DMS153 (cell line): Measurements from ENCODE around the gene LRRC75B.

Source experiments
- DNase-seq: peaks from one replicate; lab custom pipeline; 2025; lab: John Stamatoyannopoulos, UW

LRRC75B gene

DNA sequence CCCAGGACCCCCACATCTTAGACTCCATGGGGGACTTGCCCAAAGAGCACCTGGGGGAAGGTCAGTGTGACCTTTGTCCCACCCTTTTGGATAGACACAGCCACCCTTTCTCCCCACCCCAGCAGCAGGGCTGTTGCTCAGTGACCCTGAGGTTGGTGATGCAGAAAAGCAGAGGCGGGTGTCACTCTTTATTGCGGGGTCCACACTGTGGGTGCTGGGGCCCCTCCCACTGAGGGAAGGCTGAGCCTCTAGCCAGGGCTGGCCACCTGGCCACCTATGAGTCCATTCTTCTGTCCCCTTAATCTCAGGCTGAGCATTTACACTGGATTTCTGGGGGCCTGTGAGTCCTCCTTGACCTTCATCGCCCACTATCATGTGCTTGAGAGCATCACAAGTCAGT, 7.4 kb downstream of the LRRC75B start:
- DNase-seq, result no peak

DNA sequence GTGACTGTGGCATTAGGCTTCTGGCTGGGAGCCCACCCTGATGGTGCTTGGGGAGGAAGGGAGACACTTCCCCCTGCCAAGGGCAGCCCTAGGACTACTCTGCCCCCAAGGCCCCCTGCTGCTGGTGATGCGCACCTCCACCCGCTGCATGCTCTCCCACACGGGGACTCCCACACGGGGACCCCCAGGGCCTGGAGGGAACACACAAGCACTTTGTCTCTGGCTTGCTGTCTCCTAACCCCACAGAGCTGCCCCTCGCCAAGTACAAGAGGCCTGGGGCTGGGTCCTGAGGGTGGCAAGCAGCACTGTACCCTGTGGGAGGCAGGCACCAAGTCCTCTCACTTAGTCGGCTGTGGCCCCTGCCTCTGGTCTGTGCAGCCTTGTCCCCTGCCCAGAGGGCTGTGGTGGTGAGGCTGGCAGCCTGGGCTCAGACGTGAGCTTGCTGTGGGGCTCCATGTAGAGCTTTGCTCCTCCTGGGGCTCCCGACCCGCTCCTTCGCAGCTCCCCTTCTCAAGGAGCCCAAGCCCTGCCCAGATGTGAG, 7.9 kb downstream of the LRRC75B start:
- DNase-seq, result no peak

DNA sequence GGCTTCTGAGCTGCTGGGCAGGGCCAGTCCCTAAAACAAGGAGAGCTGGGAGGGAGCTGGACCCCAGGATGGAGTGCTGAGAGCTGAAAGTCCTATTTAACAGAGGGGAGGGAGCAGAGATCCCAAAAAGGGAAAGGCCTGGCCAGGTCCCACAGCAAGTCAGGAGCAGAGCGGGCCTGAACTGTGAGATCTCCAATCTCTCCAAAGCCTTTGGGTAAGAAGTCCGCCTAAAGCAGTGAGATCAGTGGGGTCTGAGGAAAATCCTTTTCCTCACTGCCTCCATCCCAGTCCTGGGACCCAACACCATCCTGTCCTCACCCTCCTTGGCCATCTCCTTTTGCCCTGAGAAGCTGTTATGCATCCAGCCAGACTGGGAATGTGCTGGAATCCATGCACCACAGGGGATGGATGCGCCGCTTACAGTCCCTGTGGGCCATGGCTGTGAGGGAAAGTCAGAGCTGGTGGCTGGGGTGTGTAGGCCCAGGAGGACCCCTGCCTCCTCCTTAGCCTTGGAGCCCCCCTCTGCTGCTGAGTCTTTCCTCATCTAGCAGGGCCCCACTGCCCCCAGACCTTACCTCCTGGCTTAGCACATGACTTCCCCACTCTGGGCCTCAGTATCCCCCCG, 8.6 kb downstream of the LRRC75B start:
- DNase-seq, result no peak

DNA sequence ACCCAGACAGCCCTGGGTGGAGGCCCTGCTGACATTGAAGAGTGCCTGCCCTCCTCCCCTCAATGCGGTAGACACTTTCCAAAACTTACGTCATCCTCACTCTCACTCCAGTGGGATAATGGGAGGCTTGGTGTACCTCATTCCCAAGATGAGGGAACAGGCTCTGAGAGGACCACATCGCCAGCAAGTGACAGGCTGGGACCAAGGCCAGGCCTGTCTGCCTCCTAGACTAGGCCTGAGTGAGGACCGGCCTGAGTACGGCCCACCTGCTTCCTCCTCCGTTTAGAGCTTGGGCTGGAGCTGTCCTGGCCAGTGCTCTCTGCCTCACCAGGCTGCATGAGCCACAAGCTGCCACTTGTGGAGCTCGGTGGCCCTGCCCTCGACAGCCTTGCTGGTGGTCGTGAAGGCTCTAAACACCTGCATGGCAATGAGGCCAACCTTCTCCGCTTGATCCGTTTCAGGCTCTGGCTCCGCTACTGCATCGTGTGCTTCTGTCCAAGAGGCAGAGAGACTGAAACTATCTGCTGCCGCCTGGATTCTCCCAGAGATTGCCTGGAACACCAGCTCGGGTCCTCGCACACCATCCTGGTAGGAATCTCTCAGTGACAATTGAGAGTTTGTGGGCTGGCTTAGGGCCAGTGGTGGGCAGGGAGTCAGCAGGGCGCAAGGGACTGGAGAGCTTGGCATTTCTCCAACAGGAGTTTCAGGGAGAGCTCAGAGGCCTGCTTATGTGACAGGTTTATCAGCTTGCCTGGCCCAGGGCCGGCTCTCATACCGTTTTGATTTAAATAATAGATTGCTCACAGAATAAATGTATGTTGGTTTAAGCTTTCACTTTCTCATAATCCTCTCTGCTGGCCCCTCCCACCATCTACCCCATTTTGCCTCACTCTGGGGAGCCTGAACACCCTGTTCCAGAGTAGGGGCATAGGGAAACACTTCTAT, 9.4 kb downstream of the LRRC75B start:
- peak; percentile 69 for DNase-seq

DNA sequence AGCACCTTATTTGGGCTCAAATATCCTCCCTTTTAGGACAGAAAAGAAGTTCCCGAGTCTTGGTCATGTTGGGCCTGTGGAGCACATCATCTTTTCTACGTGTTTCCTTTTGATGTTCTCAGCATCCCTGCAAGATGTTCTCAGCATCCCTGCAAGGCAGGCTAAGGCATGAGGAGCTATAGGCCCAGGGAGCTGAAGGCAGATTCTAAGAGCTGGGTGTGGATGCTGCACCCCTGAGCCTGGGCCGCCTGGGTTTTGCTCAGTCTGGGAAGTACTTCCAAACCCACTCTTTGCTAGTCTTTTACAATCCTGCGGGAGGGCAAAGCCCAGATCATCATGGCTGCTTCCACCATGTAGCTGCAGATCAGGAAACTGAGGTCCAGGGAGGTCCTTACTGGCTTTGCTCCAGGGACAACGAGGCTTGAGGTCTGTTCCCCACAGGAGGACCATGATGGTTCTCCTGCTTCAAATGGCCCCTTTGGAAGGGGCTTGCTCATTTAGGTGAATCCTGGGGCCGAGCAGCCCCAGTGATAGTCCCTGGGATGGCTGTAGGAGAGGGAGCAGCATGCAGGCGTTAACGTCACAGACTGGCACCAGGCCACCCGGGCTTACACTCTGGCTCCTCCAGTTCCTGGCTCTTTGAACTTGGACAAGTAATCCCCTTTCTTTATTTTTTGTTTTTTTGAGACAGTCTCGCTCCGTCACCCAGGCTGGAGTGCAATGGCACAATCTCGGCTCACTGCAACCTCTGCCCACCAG, 10.6 kb downstream of the LRRC75B start:
- no peak for DNase-seq

DNA sequence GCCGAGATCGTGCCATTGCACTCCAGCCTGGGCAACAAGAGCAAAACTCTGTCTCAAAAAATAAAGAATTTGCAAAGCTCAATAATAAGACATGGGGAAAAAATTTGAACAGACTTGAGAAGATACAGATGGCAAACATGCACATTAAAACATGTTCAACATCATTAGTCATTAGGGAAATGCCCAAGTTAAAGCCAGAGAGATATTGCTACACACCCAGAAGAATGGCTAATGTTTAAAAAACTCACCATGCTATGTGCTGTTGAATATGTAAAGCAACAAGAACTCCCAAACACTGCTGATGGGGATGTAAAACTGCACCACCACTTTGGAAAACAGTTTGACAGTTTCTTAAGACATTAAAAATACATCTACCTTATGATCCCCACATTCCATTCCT, 12.6 kb downstream of the LRRC75B start:
- DNase-seq, result no peak

DNA sequence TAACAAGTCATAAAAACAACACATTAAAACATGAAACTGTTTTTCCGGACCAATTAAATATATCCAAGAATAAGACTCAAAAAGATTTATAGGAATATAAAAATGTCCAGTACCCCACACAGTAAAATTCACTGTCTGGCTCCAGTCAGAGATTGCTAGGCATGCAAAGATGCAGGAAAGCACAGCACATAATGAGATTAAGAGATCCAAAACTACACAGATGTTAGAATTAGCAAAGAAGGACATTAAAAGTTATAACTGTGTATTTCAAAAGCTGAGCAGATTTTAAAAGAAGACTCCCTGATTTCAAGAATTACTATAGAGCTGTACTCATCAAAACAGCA, 13.6 kb downstream of the LRRC75B start:
- DNase-seq, result no peak

DNA sequence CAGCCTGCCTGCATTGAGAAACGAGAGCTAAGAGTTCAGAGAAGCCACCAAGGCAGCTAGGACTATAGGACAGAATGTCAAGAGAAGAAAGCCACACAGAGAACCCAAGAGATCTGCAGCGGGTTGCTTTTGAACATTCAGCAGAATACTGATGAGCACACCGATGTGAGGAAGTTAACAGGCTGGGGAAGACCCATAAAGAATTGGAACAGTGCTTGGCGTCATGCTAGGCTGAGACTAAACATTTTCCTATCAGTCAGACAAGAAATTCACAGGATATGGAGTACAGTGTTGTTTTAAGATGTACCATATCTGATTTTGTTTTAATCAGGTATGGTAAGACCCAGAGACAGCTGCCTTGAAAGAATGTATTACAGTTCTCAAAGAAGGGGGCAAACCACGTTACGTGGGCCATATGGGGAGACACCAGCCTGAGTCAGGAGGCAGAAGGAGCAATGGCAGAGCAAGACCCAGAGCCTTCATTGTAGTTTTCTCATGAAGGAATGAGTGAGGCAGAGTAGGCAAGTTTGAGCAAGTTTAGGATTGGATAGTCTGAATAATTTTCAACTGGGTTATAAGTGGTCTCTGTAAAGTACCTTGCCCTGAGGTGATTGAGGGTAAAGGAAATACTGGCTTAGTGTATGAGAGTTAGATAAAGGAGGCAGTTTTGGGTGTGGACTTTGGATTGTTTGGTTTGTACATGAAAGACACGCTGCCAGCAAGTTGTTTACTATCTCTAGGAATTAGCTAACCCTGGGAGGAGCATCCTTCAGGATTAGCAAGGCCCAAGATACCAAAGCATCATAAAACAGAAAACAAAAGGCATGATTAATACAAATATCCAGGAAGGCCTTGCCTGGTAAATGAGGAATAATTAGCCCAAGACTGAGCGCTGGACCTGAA, 14.3 kb downstream of the LRRC75B start:
- peak; percentile 34 for DNase-seq

DNA sequence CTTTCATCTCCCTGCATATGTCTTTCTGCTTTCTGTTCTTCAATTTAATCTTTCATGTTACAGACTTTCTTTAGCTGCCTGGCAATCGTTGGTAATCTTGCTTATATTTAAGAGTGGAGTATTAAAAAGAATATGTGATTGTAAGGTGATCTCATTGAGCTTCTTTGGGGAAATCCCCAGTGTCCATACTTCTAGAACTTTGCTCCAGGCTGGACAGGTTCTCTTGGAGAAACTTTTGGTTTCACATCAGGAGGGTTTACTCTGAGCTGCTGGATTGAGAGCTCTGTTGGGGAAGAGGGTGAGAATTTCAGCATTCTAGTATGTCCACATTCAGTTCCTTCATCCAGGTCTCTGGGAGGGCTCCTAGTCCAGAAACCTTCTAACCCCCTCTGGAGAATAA, 16.1 kb downstream of the LRRC75B start:
- DNase-seq, result no peak

DNA sequence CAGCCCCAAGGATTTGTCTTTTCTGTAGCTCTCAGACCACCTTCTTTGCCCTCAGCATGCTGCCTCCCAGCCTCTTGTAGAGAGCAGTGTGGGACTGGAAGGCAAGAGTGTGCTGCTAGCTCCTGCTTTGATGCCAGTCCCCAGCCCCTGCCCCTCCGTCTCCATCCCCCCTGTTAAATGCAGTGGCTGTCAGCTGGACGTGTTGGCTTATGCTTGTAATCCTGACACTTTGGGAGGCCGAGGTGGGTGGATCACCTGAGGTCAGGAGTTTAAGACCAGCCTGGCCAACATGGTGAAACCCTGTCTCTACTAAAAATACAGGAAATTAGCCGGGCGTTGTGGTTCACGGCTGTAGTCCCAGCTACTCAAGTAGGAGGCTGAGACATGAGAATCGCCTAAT, 21.6 kb downstream of the LRRC75B start:
- no peak for DNase-seq

DNA sequence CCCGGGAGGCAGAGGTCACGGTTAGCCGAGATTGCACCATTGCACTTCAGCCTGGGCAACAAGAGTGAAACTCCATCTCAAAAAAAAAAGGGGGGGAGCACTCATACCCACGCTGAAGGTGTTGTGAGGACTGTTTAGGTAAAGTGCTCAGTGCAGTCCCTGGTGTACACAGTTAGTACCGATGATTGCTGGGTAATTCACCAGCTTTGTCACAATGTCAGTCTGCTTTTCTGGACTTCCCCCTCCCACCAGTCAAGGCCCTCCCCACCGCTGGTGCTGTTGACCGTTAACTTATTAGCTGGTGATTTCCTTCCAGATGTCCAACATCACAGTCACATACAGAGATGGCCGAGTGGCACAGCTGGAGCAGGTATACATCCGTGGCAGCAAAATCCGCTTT, 25.2 kb downstream of the LRRC75B start:
- DNase-seq, result no peak

DNA sequence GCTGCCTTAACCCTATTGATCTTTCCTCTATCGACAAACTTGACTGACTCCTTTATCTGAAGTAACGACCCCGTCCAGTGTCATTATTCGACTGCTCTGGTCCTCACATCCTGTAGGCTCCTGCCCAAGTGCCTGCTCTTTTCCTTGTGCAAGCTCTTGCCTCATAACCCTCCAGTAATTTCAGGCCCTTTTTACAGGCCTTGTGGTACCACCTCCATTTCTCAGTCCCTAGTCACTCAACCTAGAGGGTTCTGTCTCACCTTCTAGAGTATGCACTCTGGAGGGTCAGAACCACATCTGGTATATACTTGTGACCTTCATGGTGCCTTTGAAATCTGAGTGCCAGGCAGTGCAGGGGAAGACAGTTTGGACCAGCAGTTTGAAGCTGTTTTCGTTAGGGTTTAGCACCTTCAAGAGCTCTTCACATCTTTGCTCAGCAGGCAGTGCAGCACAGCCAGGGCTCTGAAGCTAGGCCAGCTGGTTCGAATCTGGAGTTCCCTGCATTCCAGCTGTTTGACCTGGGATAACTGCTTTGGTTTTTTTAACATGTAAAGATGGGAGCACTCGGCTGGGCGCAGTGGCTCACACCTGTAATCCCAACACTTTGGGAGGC, 25.9 kb downstream of the LRRC75B start:
- no peak for DNase-seq

DNA sequence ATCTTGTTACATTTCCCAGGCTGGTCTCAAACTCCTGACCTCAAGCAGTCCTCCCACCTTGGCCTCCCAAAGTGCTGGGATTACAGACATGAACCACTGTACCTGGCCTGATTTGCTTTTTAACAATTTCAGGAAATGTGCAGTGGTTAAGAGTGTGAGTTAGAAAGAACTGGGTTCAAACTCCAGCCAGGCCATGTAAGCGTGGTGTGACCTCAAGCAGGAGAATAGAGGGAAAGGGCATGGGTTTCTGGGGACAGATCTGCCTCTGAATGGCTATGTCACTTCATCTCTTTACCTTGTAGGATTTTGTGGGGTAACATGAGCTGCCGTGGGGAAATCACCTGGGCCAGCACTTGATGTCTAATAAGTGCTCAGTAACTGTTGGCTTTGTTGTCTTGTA, 27.8 kb downstream of the LRRC75B start:
- no peak for DNase-seq

DNA sequence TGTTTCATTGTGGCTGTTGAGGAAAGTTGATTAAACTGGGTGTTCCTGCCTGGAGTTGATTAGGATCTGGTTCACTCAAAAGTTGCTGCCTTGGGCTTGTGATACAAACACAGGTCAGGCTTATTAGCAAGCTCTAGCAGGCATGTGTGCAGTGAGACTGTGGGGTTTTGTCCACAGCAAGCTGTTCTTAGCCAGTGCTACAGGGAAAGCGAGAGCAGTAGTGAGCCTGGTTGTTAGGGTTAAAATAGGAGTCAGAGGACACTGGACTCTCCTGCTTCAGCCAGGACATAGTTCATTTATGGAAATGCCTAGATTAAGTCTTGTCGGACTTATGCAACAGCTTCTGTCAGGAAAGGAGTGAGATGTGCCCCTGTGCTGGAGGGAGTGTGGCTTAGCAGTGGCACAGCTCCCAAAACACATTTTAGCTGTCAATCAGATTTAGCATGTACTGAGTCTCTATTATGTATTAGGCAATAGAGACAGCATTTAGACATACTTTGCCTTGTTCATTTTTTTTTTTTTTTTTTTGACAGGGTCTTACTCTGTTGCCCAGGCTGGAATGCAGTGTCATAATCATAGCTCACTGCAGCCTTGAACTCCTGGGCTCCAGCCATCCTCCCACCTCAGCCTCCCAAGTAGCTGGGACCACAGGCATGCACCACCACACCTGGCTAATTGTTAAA, 28.4 kb downstream of the LRRC75B start:
- DNase-seq, result no peak

DNA sequence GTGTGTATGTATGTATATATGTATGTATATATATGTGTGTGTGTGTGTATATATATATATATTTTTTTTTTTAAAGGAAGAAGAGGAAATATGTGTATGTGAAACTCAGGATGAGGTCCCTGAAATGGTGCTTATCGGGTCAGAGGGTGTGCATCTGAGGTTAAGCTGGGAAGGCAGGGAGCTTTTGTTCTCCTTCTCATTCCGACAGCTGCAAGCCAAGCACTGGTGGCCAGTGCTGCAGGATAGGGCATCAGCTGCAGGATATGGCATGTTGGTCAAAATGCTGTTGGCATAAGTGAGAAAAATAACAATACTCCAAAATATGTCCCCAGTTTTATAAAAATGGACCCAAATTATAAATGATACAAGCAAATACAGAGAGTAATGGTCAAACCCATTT, 29.6 kb downstream of the LRRC75B start:
- no peak for DNase-seq

DNA sequence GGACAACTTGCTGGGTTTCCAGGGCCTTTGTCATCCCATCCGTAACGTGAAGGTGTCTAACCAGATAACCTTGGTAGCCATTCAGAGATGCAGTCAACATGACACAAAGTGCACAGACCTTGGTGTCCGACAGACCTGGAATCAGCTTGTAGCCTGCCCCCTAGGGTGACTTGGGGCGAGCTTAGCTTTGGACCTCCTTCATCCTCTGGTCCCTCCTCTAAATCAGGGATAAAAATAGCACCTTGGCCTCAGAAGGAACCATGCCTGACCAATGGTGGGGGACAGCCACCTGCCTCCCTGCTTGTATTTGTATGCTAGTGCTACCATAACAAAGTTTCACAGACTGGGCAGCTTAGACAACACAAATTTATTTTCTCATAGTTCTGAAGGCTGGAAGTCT, 33.4 kb downstream of the LRRC75B start:
- DNase-seq, result no peak

DNA sequence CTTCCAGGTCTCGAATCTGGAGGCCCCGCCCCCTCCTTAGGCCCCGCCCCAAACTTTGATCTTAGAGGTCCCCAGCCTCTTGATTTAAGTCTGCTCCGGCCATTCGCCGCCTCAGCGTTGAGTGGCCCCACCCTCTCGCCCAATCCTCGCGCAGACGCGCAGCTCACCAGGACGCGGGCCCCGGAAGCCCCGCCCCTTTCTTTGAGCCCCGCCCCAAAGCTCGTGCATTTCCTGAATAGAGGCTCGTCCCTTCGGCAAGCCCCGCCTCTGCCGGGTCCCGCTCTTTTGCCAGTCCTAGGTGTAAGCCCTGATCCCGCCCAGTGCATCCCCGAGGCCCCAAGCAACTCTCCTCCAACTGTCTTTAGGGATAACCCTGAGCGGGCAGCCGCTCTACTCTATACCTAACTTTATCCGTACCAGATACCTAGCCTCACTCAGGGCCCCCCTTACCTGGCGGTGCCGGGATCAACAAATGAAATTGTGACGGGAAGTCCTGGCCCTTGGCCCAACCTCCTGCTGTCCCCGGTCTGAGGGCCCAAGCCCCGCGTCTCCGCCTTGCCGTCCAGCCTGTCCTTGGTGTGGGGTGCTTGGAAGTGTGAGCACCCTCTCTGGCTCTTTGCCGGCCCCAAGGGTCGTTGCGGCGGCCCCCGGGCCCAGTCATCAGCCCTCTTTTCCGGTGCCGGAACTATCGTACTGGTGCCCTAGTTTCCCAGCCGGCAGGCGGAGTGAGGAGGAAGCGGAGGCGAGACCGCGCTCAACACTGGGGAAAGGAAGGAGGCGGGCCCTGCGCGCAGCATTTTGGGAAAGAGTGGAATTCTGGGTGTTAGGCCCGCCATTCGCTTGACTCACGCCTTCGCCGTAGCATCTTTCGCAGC, 37.5 kb downstream of the LRRC75B start, which contains the start of gene SNRPD3:
TSS of gene SNRPD3 (plus strand) at position 835 of the 875 bp plus-strand sequence. CDS start 1,676 bp downstream, outside the sequence.
- peak; percentile 98 for DNase-seq

DNA sequence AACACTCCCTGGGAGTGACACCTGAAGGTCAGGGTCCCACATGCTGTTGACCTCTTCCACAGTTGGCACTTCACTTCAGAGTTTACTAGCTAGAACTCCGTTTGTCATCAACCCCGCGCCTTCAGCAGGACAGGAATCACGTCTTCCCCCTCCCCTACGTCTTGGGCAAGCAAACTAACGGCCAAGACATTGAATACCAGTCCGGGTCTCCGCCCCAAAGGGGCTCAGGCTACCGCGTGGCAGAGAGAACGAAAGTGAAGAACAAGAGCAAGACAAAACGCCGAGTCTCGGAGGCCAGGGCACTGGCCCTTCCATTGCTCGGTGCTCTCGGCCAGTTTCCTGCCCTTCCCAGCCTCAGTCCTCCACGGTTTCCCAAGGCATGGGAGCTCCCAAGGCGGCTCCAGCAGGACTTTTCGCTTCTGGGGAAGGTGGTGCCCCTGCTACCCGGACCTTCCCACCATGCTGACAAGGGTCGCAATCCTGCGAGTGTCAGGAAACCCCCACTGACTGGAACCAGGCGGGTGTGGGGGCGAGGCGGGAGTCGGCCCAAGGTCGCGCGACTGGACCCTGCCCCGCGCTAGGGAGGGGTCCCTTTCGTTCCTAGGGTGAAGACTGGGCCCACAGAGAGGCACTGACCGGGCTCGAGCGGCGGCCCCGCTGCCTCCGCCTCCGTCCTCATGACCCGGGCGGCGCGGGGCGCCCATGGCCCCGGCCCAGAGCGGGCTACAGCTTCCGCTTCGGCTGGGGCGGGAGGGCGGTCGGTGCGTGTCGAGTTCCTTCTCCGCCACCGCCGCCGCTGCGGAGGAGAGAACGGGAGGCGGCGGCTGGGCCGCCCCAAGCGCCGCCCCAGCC, 38.3 kb downstream of the LRRC75B start, which contains the start of gene GUCD1:
TSS of gene GUCD1 (minus strand) at position 826 of the 852 bp plus-strand sequence. CDS start at position 679, 147 bp downstream.
- no peak for DNase-seq
